Ramos (cell line): Measurements from ENCODE around the gene ORC1.

Experiments
- in situ Hi-C: fragments of 300-500 bp; cut with MboI; formaldehyde crosslinking; loops from one replicate; pipeline ENCODE4 v1.14.3; 2022; ENCODE audit warnings: low sequenced_read_pairs; ENCODE audit not compliant: unreplicated experiment

The ORC1 gene

GRCh38 chr1:52355436-52355835 lies 48.8 kb downstream of the ORC1 start:
- in situ Hi-C loops: no loop called here

DNA sequence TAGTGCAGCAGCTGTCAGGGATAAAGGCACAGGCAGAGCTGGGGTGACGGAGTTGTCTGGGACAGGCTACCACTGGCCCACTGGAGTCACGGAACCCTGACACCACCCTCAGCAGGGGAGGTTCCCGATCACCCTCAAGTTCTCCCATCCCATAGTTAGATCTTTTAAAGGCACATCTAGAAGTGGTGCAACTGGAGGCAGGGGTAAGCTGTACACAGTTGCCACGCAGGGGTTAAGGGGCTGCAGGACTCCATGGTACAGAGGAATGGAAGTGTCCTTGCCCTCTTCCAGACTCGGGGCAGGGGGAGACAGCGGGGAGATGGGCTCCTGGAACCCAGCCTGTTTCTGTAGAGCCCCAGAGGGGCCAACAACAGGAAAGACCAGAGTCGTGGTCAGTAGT lies 51.5 kb downstream of the ORC1 start:
- in situ Hi-C loops: no loop called here

DNA sequence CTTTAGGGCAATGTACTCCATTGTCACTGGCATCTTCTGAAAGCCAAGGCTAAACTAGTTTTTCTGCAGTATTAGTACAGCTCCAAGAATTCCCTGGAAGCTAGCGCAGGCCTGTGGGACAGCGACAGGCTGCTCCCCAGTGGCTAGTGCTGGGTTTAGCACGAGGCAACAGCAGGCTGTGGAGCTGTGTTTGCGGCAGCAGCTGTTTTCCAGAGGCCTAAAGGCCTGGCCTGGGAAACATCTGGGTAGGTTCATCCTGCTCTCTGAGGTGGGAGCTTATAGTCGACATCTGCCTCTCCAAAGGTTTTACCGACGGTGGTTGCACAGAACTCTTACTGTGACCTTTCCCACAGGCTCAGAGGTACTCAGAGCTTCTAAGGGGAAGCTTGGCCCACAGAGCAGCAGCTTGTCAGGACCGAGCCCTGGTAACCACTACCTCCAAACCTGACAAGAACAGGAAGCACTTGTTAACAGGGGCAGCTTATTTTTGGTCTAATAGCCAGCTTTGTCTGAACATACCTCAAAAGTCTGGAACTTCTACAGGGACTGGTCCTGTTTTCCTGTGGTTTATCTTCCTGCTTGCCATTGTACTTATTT lies 55.4 kb downstream of the ORC1 start:
- in situ Hi-C loops: no loop called here

GRCh38 chr1:52346653-52347052 lies 57.6 kb downstream of the ORC1 start:
- in situ Hi-C loops: no loop called here

DNA sequence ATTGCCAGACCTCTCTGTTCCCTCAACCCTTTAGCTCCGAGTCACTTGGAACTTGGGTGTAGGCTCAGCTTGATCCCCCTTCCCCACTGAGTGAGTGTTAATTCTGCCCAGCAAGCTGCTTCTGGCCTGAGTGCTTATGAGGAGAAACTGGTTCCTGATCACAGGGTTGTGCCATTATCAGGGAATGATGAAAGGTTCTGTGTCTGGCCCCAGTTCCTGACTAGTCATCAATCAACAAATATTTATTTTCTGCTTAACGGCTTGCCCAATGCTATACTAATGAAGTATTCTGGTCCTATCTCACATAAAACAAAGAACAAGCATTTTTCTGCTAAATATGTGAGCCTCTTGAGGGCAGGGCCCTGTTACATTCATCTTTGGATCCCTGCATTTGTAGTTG lies 59.0 kb downstream of the ORC1 start:
- in situ Hi-C loops: no loop called here

- in situ Hi-C loops: no loop called here
Observed at GRCh38 chr1:52343979-52344378, 60.2 kb downstream of the ORC1 start.

DNA sequence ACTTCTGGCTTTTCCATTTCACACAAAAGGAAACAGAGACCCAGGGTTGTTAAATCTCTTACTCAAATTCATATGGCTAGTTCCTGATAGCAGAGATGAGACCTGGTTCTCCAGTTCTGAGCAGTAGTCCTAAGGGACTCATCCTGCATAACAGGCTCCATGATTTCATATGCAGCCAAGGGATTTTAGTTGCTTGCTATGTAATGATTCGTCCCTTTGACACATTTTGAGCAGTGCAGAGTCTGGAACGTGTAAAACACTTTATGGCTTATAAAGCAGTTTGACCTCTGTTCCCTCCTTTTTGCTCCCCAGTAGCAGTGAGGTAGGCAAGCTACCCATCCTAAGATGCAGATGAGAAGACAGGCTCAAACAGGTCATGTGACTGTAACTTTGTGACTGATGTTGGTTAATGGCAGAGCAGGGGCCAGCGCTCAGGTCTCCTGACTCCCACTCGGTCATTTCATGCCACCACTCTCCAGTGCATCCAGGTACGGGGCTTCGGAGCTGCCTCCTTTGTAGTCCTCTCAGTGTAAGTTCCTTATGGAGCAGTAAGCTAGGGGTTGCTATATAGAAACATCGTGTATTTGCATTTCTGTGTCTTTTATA lies 62.5 kb downstream of the ORC1 start:
- in situ Hi-C loops: no loop called here

GRCh38 chr1:52337439-52337838 lies 66.8 kb downstream of the ORC1 start:
- in situ Hi-C loops: no loop called here

DNA sequence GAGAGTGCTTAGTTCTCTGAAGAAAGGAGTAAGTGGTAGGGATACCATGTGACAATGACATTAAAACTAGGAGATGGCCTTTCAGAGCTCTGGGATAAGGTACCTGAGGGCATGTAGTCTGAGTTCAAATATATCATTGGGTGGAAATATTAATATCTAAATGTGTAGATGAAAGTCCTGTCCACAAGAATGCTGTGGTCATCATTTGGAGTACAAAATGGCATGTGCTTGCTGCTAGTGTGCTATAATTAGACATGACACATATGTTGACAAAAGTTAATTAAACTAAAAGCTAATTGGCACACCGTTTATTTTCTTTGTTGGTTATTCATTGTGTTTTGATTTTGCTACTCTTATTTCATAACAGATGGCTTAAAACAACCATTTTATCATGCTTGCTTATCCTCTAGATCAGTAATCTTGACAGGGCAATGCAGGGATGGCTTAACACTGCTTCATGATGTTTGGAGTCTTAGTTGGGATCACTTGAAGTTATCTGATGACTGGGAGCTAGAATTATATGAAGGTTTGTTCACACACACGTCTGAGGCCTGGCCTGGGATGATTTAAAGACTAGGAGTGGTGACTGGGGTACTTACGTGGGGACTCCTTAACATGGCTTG lies 69.2 kb downstream of the ORC1 start:
- in situ Hi-C loops: no loop called here

- in situ Hi-C loops: no loop called here
Observed at GRCh38 chr1:52332411-52332810, 71.8 kb downstream of the ORC1 start.

GRCh38 chr1:52328615-52329014 lies 75.6 kb downstream of the ORC1 start:
- in situ Hi-C loops: no loop called here

DNA sequence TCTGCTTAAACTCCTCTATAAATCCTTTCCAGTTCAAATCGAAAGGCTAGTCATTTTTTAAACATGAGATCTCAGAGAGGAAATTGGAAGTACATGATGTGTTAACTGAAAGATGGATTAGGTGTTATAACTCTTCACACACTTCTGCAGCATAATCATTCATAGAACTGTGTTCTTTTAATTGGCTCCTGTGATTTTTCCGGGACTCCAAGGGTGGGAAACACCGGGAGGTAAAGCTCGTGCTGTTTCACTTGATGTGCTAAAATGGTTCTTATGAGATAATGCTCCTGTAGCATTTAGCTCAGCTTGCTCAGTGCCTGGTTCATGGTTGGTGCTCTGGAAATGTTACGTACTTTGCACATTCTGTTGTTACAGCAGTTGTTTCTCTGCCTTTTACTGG lies 78.4 kb downstream of the ORC1 start:
- in situ Hi-C loops: no loop called here

DNA sequence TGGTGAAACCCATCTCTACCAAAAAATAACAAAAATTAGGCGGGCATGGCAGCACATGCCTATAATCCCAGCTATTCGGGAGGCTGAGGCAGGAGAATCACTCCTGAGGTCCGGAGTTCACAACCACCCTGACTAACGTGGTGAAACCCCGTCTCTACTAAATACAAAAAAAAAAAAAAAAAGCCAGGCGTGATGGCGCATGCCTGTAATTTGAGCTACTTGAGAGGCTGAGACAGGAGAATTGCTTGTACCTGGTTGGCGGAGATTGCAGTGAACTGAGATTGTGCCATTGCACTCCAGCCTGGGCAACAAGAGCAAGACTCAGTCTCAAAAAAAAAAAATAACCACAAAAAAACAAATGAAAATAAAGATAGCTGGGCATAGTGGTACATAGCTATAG lies 80.5 kb downstream of the ORC1 start:
- in situ Hi-C loops: no loop called here
